ENCODE results near the gene LAMC1.

Gene LAMC1

DNA sequence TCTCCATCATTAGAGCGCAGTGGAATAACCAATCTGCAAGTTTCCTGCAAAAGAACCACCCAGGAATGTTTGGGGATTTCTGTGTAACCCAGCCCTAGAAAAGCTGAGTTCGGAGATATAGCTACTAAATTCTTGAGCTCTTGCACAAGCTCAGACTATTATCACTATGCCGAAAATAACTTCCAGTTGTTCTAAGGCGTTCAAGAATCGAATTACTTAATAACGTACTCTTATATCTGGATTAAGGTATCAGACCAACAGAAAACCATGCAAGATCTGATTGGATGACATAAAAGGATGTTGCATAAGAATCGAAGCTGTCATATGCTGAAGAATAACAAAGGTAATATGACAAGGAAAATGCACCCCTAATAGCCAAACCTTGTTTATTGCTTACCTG, 155.3 kb downstream of the LAMC1 start:
- peak; percentile 28 for DNase-seq (ENCODE audit: low read depth)
- no peak overlapping the region for H3K4me3 ChIP-seq (ENCODE audit: control insufficient read depth, low read depth, low read length)
- TF ChIP-seq, protein P1, sequence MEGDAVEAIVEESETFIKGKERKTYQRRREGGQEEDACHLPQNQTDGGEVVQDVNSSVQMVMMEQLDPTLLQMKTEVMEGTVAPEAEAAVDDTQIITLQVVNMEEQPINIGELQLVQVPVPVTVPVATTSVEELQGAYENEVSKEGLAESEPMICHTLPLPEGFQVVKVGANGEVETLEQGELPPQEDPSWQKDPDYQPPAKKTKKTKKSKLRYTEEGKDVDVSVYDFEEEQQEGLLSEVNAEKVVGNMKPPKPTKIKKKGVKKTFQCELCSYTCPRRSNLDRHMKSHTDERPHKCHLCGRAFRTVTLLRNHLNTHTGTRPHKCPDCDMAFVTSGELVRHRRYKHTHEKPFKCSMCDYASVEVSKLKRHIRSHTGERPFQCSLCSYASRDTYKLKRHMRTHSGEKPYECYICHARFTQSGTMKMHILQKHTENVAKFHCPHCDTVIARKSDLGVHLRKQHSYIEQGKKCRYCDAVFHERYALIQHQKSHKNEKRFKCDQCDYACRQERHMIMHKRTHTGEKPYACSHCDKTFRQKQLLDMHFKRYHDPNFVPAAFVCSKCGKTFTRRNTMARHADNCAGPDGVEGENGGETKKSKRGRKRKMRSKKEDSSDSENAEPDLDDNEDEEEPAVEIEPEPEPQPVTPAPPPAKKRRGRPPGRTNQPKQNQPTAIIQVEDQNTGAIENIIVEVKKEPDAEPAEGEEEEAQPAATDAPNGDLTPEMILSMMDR (conservative IDR thresholded peaks at IDR 0.05; ENCODE audit: control insufficient read depth, insufficient read depth, low read depth, low read length) = no peak

DNA sequence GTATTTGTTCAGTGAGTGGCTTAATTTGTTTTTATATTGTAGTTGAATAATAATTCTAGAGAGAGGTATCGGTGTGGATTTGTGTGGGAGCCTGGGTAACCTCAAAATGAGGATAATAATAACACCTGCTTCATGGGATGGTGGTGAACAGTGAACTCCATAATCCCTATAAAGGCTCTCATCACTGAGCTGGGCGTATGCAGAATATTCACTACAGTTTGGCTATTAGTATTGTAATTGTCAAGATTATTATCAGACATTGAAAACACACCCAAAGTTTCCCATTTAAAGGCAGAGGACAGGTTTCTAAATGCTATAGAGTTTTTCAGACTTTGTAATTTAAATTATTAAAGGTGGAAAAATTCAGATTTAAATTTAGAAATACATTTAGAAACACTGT, 155.8 kb downstream of the LAMC1 start:
- H3K4me3 ChIP-seq (ENCODE audit: control insufficient read depth, low read depth, low read length) = no peak overlapping the region
- no peak for DNase-seq (ENCODE audit: low read depth)
- TF ChIP-seq, protein P1 (conservative IDR thresholded peaks at IDR 0.05; ENCODE audit: control insufficient read depth, insufficient read depth, low read depth, low read length) = no peak

DNA sequence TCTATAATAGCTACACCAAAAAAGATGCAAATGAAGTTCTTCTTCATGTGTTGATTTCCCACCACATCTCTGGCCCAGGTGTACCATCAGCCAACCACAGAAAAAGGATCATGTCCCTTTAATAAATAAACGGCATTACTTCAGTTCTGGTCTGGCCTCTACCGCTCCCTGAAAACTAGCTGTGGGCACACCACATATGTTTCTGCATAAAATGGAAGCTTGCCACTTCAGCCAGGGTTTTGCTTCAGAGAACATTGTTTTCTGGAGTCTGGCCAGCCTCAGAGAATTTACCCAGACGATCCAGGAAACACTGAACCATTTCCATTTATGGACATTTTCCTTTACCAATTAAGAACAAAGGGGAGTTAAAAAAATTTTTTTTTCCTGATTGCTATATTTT, 157.0 kb downstream of the LAMC1 start:
- TF ChIP-seq, protein P1 (conservative IDR thresholded peaks at IDR 0.05; ENCODE audit: control insufficient read depth, insufficient read depth, low read depth, low read length) = no peak
- H3K4me3 ChIP-seq (ENCODE audit: control insufficient read depth, low read depth, low read length) = no peak overlapping the region
- DNase-seq (ENCODE audit: low read depth) = peak; percentile 91

DNA sequence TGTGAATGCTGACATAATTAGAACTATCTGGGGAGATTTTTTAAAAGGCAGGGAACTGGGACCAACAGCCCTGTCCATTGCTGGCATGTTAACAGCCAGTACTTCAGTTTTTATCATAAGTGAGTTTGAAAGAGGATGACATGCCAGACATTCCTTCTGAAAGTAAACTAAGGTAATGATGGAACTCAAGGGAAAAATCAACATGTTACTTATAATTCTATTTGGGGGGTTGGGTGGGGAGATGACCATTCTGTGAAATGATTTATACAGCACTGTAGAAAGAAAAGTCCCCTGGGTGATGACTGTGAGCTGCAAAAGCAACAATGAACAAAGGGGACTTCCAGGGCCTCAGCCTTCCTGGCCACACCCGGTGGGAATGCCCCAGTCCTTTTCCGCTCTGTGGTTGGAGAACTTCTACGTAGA, 157.4 kb downstream of the LAMC1 start:
- H3K4me3 ChIP-seq (ENCODE audit: control insufficient read depth, low read depth, low read length) = no peak overlapping the region
- TF ChIP-seq, protein P1 (conservative IDR thresholded peaks at IDR 0.05; ENCODE audit: control insufficient read depth, insufficient read depth, low read depth, low read length) = no peak
- peak; percentile 92 for DNase-seq (ENCODE audit: low read depth)

DNA sequence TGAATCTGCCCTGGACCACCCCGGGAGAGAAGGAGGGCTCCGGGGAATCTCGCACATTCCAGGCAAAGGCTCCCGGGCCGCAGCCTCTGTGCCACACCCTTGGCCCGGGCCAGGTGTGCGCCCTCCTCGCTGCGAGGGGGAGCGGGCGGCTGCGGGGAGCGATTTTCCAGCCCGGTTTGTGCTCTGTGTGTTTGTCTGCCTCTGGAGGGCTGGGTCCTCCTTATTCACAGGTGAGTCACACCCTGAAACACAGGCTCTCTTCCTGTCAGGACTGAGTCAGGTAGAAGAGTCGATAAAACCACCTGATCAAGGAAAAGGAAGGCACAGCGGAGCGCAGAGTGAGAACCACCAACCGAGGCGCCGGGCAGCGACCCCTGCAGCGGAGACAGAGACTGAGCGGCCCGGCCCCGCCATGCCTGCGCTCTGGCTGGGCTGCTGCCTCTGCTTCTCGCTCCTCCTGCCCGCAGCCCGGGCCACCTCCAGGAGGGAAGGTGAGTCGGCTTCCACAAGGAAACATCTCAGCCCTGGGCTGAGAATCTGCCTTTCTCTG, 162.8 kb downstream of the LAMC1 start, which contains the start of gene LAMC2:
Gene LAMC2 (plus strand): TSS at position 324 of the 550 bp plus-strand sequence. CDS start 89 bp downstream, at position 413.
- no peak within 1 kb of the TSS for H3K4me3 ChIP-seq (ENCODE audit: control insufficient read depth, low read depth, low read length)
- DNase-seq (ENCODE audit: low read depth) = no peak
- TF ChIP-seq, protein P1 (conservative IDR thresholded peaks at IDR 0.05; ENCODE audit: control insufficient read depth, insufficient read depth, low read depth, low read length) = no peak

DNA sequence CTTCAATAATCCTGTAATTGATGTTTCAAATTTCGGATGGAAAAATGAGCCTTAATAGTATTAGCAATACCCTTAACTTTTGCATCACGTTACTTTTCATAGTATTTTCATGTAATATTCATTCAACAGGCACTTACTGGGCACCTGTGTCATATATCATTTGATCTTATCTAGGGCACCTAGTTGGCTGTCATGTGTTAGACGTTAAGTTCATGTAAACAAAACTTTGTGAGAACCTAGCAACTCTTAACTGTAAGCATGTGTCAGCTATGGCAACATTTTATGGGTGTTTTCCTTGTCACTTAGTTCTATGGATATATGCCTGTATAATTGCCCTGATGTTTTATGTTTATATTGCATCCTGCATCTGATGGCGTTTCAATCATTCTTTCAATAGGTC, 163.6 kb downstream of the LAMC1 start:
- no peak overlapping the region for H3K4me3 ChIP-seq (ENCODE audit: control insufficient read depth, low read depth, low read length)
- TF ChIP-seq, protein P1 (conservative IDR thresholded peaks at IDR 0.05; ENCODE audit: control insufficient read depth, insufficient read depth, low read depth, low read length) = no peak
- no peak for DNase-seq (ENCODE audit: low read depth)

DNA sequence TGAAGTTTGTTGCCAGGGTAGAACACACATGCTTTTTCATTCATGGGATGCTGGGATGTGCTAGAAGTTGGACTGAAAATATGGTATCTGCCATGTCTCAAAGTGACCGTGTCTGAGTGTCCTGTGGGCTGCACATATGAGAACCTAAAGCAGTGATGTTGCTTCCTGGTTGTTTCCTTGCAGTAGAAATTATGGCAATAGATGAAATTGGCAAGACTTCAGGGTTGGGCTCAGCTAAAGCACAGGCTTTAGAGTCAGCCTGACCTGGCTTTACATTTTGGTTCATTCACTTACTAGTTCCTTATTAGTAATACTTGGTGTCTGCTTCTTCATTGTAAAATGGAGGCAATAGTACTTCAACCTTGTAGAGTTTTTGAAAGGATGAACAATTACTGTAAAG, 165.0 kb downstream of the LAMC1 start:
- TF ChIP-seq, protein P1 (conservative IDR thresholded peaks at IDR 0.05; ENCODE audit: control insufficient read depth, insufficient read depth, low read depth, low read length) = no peak
- no peak for DNase-seq (ENCODE audit: low read depth)
- no peak overlapping the region for H3K4me3 ChIP-seq (ENCODE audit: control insufficient read depth, low read depth, low read length)

All from fibroblast of mammary gland (primary cell).